SU-DHL-6 (cell line): Measurements from ENCODE around the gene MFSD6.

Experiments
- EZH2phosphoT487 ChIP-seq: fragments of 200-600 bp; sonication (generic), shearing (Covaris generic); conservative IDR thresholded peaks from 2 replicates; pipeline ENCODE4 v1.6.1; 2018; ENCODE audit warnings: mild to moderate bottlenecking, antibody characterized with exemption, low read length, moderate library complexity, mixed read lengths
- TF ChIP-seq, protein P1 (sequence below): fragments of 200-600 bp; sonication (generic); IDR thresholded peaks from one replicate; pipeline ENCODE4 v1.5.1; 2017; ENCODE audit warnings: antibody characterized with exemption, mild to moderate bottlenecking, low read length, moderate library complexity; ENCODE audit not compliant: insufficient read depth, poor library complexity, severe bottlenecking

DNA sequence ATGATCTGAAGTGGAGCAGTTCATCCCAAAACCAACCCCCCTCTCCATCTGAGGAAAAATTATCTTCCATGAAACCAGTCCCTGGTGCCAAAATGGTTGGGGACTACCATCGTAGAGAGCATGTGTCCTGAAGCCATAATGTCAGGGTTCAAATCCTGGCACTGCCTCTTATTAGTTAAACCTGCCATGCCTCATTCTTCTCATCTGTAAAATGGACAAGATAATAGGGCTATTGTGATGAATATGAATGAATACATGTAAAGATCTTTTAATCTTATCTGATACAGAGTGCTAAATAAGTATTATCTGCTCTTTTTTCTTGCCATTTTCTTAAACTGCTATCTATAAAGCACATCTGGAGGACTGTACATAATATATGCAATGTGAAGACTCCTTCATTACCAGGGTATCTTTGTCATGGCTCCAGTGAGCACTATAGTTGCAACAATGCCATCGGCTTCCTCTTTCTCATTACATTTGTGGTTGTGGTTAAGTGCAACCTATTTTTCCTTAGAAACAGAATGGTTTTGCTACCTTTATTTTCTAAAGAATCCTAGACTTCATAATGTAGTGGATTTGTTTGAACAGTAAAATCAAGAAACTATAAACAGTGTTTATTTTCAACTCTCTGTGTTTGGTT lies 27.0 kb downstream of the MFSD6 start:
- TF ChIP-seq, protein P1, sequence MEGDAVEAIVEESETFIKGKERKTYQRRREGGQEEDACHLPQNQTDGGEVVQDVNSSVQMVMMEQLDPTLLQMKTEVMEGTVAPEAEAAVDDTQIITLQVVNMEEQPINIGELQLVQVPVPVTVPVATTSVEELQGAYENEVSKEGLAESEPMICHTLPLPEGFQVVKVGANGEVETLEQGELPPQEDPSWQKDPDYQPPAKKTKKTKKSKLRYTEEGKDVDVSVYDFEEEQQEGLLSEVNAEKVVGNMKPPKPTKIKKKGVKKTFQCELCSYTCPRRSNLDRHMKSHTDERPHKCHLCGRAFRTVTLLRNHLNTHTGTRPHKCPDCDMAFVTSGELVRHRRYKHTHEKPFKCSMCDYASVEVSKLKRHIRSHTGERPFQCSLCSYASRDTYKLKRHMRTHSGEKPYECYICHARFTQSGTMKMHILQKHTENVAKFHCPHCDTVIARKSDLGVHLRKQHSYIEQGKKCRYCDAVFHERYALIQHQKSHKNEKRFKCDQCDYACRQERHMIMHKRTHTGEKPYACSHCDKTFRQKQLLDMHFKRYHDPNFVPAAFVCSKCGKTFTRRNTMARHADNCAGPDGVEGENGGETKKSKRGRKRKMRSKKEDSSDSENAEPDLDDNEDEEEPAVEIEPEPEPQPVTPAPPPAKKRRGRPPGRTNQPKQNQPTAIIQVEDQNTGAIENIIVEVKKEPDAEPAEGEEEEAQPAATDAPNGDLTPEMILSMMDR: no peak
- TF ChIP-seq EZH2phosphoT487: no peak
